Measurements from ENCODE around the gene DBF4B.
"Not testable (repeated sequence)": the region's sequence is repeated elsewhere in the genome, so short reads cannot be mapped to it uniquely, and the experiment has no call there.

DBF4B gene

GRCh38 chr17:44708401-44709263 is at the start of gene DBF4B:
DBF4B (plus strand) TSS chr17:44708665; CDS start chr17:44708821, 156 bp downstream.
- no peak within 1 kb of the TSS for H3K4me3 Mint-ChIP-seq
- H3K9me3 Mint-ChIP-seq (ENCODE audit: low read depth): no peaks in the 10 kb centered on the region
- no peaks in the 10 kb centered on the region for H3K36me3 Mint-ChIP-seq
- peaks cover 2% of the 10 kb centered on the region for H3K27me3 Mint-ChIP-seq
- peak within 1 kb of the TSS; percentile 22 for H3K27ac Mint-ChIP-seq
- H3K4me1 Mint-ChIP-seq (ENCODE audit: low read depth): peaks cover 6% of the 10 kb centered on the region

DNA sequence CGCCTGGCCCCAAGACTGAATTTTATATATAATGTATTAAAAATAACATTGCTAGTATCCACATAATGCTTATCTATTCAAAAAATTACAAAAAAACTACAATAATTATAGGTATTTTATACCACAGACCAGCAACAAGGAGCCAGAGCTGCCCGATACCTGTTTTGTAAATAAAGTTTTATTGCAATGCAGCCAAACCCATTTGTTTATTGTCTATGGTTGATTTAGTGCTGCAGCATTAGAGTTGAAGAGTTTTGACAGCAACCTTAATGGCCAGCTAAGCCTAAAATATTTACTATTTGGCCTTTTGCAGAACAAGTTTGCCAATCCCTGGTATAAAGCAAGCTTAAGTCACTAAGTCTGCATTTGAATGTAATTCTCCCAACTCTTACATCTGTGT is 46.6 kb upstream of the DBF4B start:
- Mint-ChIP-seq H3K27me3 (peaks cover 5% of the 10 kb centered on the region), H3K9me3 (ENCODE audit: low read depth) (no peaks in the 10 kb centered on the region), H3K36me3 (no peaks in the 10 kb centered on the region), H3K4me3 (no peak overlapping the region), H3K27ac (no peak overlapping the region), H3K4me1 (ENCODE audit: low read depth) (peaks cover 3% of the 10 kb centered on the region)

DNA sequence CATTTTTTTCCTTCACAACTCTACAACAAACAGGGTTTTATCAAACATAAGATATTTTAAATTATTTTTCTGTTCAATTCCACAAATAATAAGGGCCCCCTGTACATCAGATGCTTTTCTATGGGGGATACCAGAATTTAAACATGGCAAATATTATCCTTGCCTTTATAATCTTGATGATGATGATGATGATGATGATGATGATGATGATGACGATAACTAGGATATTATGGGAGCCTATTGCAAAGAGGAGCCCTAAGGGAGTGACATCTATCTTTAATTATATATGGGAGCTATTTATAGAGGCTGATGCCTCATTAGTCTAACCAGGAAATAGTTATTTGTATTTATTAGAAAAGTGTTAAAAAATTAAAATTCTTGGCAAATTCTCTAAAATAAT is 45.4 kb upstream of the DBF4B start:
- no peak overlapping the region for H3K27ac Mint-ChIP-seq
- peaks cover 1% of the 10 kb centered on the region for H3K27me3 Mint-ChIP-seq
- H3K4me1 Mint-ChIP-seq (ENCODE audit: low read depth): no peaks in the 10 kb centered on the region
- H3K36me3 Mint-ChIP-seq: no peaks in the 10 kb centered on the region
- no peak overlapping the region for H3K4me3 Mint-ChIP-seq
- no peaks in the 10 kb centered on the region for H3K9me3 Mint-ChIP-seq (ENCODE audit: low read depth)

DNA sequence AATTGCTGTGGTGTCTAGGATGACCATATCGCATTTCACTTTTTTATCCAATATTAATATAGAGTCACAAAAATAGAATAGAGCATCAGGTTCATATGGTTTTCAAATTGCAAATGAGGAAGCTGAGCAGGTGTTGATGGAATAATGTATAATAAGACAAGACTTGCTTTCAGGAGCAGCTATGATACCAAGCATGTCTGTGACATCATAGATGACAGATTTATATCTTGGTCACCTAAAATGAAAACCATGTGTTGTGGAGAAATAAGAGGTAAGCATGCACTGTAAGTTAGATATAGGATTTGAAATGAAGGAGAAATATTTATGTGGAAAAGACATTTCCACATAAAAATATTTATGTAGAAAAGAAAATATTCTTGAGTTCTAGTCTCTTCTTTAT is 43.6 kb upstream of the DBF4B start:
- Mint-ChIP-seq H3K27ac (no peak overlapping the region), H3K4me1 (ENCODE audit: low read depth) (no peaks in the 10 kb centered on the region), H3K36me3 (no peaks in the 10 kb centered on the region), H3K27me3 (peaks cover 1% of the 10 kb centered on the region), H3K4me3 (no peak overlapping the region), H3K9me3 (ENCODE audit: low read depth) (no peaks in the 10 kb centered on the region)

GRCh38 chr17:44666006-44666405 is 42.5 kb upstream of the DBF4B start:
- H3K9me3 Mint-ChIP-seq (ENCODE audit: low read depth): no peaks in the 10 kb centered on the region
- no peaks in the 10 kb centered on the region for H3K4me1 Mint-ChIP-seq (ENCODE audit: low read depth)
- no peak overlapping the region for H3K27ac Mint-ChIP-seq
- H3K36me3 Mint-ChIP-seq: no peaks in the 10 kb centered on the region
- no peak overlapping the region for H3K4me3 Mint-ChIP-seq
- peaks cover 1% of the 10 kb centered on the region for H3K27me3 Mint-ChIP-seq

DNA sequence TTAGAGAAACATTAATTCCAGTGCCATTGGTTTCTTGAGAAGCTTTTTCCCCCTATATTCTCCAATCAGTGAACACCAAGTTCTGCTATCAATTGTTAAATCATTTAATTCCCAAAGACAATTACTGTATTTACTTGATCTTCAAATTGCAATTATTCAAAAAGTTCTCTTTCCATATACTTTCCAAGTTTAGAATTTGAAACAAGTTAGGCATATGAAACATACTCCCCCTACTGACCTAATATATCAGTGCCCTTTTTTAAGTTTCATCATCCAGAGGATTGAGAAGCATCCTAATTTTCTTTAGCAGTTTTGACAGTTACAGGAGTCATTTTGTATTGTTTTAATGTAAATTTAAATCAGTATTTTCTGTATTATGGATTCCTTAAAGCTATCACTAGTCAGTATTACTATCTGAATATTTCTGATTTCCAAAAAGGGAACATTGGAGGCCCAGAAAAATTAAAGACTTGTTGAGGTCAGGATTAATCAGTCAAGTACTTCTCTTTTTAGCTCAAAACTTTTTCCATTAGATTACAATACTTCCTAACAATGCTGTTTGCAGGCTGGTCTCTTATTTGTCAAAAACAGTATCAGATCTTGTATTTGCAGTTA is 35.9 kb upstream of the DBF4B start:
- Mint-ChIP-seq H3K27me3 (no peaks in the 10 kb centered on the region), H3K4me1 (ENCODE audit: low read depth) (no peaks in the 10 kb centered on the region), H3K27ac (no peak overlapping the region), H3K9me3 (ENCODE audit: low read depth) (no peaks in the 10 kb centered on the region), H3K36me3 (no peaks in the 10 kb centered on the region), H3K4me3 (no peak overlapping the region)

- H3K4me3 Mint-ChIP-seq: no peak overlapping the region
- no peaks in the 10 kb centered on the region for H3K4me1 Mint-ChIP-seq (ENCODE audit: low read depth)
- H3K27ac Mint-ChIP-seq: no peak overlapping the region
- no peaks in the 10 kb centered on the region for H3K27me3 Mint-ChIP-seq
- H3K36me3 Mint-ChIP-seq: peaks cover 4% of the 10 kb centered on the region
- H3K9me3 Mint-ChIP-seq (ENCODE audit: low read depth): no peaks in the 10 kb centered on the region
Measured at GRCh38 chr17:44673893-44674292, 34.6 kb upstream of the DBF4B start.

DNA sequence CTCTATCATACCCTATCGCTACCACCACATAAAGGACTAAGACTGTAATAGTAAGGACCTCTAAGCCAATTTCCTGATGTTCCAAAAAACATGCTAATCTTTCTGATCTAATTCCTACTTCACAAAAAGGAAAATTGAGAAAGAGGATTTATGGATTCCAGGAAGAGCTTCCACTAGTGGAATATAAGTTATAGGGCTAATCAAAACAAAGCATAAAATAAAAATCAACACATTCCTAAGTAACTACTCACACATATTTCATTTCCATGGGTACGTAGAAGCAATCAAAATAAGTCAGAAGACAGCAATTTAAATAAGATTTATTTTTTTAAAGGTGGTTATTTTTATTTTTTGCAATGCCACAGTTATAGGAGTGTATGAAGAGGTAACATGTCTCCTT is 31.3 kb upstream of the DBF4B start:
- H3K36me3 Mint-ChIP-seq: peaks cover 7% of the 10 kb centered on the region
- H3K4me3 Mint-ChIP-seq: no peak overlapping the region
- no peaks in the 10 kb centered on the region for H3K4me1 Mint-ChIP-seq (ENCODE audit: low read depth)
- H3K27ac Mint-ChIP-seq: no peak overlapping the region
- no peaks in the 10 kb centered on the region for H3K27me3 Mint-ChIP-seq
- H3K9me3 Mint-ChIP-seq (ENCODE audit: low read depth): no peaks in the 10 kb centered on the region

- not testable (repeated sequence) for H3K4me3 Mint-ChIP-seq; H3K27ac Mint-ChIP-seq; H3K9me3 Mint-ChIP-seq (ENCODE audit: low read depth); H3K27me3 Mint-ChIP-seq
- H3K4me1 Mint-ChIP-seq (ENCODE audit: low read depth): peaks cover 15% of the 10 kb centered on the region
- peaks cover 12% of the 10 kb centered on the region for H3K36me3 Mint-ChIP-seq
Measured at GRCh38 chr17:44683303-44683702, 25.2 kb upstream of the DBF4B start.

- peak overlapping the region; percentile 2 for H3K4me3 Mint-ChIP-seq
- H3K36me3 Mint-ChIP-seq: peaks cover 7% of the 10 kb centered on the region
- peaks cover 30% of the 10 kb centered on the region for H3K4me1 Mint-ChIP-seq (ENCODE audit: low read depth)
- no peaks in the 10 kb centered on the region for H3K9me3 Mint-ChIP-seq (ENCODE audit: low read depth)
- H3K27me3 Mint-ChIP-seq: no peaks in the 10 kb centered on the region
- no peak overlapping the region for H3K27ac Mint-ChIP-seq
Measured at GRCh38 chr17:44687756-44688155, 20.7 kb upstream of the DBF4B start.

GRCh38 chr17:44688200-44688599 is 20.3 kb upstream of the DBF4B start:
- Mint-ChIP-seq H3K9me3 (ENCODE audit: low read depth) (no peaks in the 10 kb centered on the region), H3K4me3 (peak overlapping the region; percentile 96), H3K27me3 (no peaks in the 10 kb centered on the region), H3K4me1 (ENCODE audit: low read depth) (peaks cover 30% of the 10 kb centered on the region), H3K36me3 (peaks cover 7% of the 10 kb centered on the region), H3K27ac (no peak overlapping the region)

DNA sequence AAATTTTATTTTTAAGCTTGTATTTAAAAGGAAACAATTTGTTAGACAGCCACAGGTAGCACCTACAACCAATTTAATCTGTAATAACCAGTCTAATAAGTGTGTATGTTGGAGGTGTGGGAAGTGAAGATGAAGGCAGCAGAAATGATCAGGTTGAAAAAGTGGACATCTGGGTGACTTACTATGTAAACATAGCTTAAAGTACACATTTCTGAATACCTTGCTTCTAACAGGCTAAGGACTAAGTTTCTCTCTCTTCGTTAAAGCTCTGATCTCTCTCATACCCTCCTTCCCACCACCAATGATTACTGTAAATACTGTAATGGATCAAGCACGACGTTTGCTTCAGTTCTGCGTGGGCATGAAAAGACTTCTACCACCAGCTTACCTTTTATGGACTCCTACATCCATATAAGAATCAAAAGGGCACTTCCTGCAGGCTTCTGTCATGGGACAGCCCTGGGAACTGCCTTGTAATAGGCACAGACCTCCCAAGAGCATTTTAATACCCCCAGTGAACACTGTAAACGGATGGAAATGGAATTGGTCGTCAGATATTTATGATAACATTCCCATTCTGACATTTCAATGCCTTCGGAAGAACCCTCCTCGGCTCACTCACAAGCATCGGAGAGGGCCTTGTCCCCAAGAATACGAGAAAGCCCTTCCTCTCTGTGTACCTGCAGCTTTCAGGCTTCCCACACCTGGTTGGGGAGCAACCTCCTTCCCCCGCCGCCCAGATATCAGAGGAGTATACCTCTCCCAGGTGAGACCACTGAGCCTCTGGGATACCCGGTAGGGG is 19.6 kb upstream of the DBF4B start:
- no peaks in the 10 kb centered on the region for H3K27me3 Mint-ChIP-seq

DNA sequence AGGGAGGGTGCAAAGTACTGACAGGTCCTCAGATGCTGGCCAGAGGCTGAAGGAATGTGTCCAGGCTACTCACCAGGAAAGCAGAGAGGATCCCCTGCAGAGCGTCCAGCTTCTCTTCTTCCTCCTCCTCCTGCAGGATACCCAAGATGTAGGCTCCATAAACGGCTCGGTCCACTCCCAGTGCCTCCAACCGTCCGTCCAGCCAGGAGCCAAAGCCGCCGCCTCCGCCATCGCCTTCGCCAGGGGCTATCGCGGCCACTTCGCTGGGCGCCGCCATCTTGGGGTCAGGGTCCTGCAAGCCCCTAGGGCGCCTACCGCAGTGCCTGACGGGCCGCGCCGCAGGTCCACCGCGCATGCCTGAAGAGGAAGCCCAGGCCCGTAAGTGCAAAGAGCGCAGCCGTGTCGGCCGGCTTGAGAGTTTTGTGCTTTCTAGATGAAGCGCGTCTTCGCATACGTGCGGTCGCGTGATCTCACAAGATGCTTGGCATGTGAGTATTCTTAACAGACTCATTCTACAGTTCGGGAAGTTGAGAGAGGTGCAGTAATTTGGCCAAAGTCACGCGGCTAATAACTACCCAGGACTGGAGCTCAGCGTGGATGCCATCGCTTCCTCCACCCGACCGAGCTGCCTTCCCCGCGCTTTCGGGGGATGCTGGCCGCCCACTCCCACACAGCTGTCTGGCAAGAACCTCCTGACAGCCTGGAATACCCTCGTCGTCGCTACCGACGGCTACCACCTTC is 18.8 kb upstream of the DBF4B start, which contains the start of gene CCDC43:
CCDC43 (minus strand) TSS at position 300 of the 741 bp plus-strand sequence; CDS start at position 277, 23 bp downstream.
- peaks cover 27% of the 10 kb centered on the region for H3K4me1 Mint-ChIP-seq (ENCODE audit: low read depth)
- H3K9me3 Mint-ChIP-seq (ENCODE audit: low read depth): no peaks in the 10 kb centered on the region
- peak within 1 kb of the TSS; percentile 99 for H3K27ac Mint-ChIP-seq

More for the DNA sequence above, 19.6 kb upstream of the DBF4B start:
- H3K4me1 Mint-ChIP-seq (ENCODE audit: low read depth): peaks cover 27% of the 10 kb centered on the region
- no peaks in the 10 kb centered on the region for H3K9me3 Mint-ChIP-seq (ENCODE audit: low read depth)
- peaks cover 3% of the 10 kb centered on the region for H3K36me3 Mint-ChIP-seq
- peak overlapping the region; percentile 96 for H3K4me3 Mint-ChIP-seq
- H3K27ac Mint-ChIP-seq: peak overlapping the region; percentile 99

GRCh38 chr17:44690746-44691306 is 17.6 kb upstream of the DBF4B start:
- H3K27ac Mint-ChIP-seq; H3K9me3 Mint-ChIP-seq (ENCODE audit: low read depth); H3K36me3 Mint-ChIP-seq; H3K27me3 Mint-ChIP-seq: not testable (repeated sequence)
- Mint-ChIP-seq H3K4me1 (ENCODE audit: low read depth) (peaks cover 23% of the 10 kb centered on the region), H3K4me3 (peak overlapping the region; percentile 96)

More for the DNA sequence above, 18.8 kb upstream of the DBF4B start, which contains the start of gene CCDC43:
- Mint-ChIP-seq H3K4me3 (peak within 1 kb of the TSS; percentile 96), H3K36me3 (peaks cover 3% of the 10 kb centered on the region), H3K27me3 (no peaks in the 10 kb centered on the region)

Data from activated naive CD8-positive, alpha-beta T cell (primary cell).